ENCODE data around the gene PCDHGC3.
A peak's percentile ranks its signal among the peaks of the same experiment; 100 is the strongest.

Gene PCDHGC3

GRCh38 chr5:141512390-141512910 is 36.7 kb downstream of the PCDHGC3 start:
- Histone ChIP-seq H3K4me1 (ENCODE audit: control insufficient read depth, low read depth, low read length) (peaks cover 32% of the 10 kb centered on the region), H3K4me3 (ENCODE audit: low read length) (peak overlapping the region; percentile 83), H3K9me3 (ENCODE audit: control insufficient read depth, low read depth, low read length) (no peaks in the 10 kb centered on the region), H3K27ac (ENCODE audit: low read length) (no peak overlapping the region), H3K36me3 (ENCODE audit: control insufficient read depth, low read depth, low read length) (peaks cover 15% of the 10 kb centered on the region), H3K9ac (ENCODE audit: low read length) (peak overlapping the region; percentile 81), H3K27me3 (ENCODE audit: control insufficient read depth, insufficient read depth, low read length) (no peaks in the 10 kb centered on the region)

GRCh38 chr5:141512911-141513626 is 37.3 kb downstream of the PCDHGC3 start:
- H3K9me3 ChIP-seq (ENCODE audit: control insufficient read depth, low read depth, low read length), result no peaks in the 10 kb centered on the region
- peak overlapping the region; percentile 83 for H3K4me3 ChIP-seq (ENCODE audit: low read length)
- H3K4me1 ChIP-seq (ENCODE audit: control insufficient read depth, low read depth, low read length), result peaks cover 26% of the 10 kb centered on the region
- H3K36me3 ChIP-seq (ENCODE audit: control insufficient read depth, low read depth, low read length), result peaks cover 15% of the 10 kb centered on the region
- peak overlapping the region; percentile 98 for H3K27ac ChIP-seq (ENCODE audit: low read length)
- no peaks in the 10 kb centered on the region for H3K27me3 ChIP-seq (ENCODE audit: control insufficient read depth, insufficient read depth, low read length)
- H3K9ac ChIP-seq (ENCODE audit: low read length), result peak overlapping the region; percentile 81

- H3K9me3 ChIP-seq (ENCODE audit: control insufficient read depth, low read depth, low read length), result no peaks in the 10 kb centered on the region
- peak overlapping the region; percentile 83 for H3K4me3 ChIP-seq (ENCODE audit: low read length)
- no peaks in the 10 kb centered on the region for H3K27me3 ChIP-seq (ENCODE audit: control insufficient read depth, insufficient read depth, low read length)
- peaks cover 21% of the 10 kb centered on the region for H3K4me1 ChIP-seq (ENCODE audit: control insufficient read depth, low read depth, low read length)
- H3K27ac ChIP-seq (ENCODE audit: low read length), result peak overlapping the region; percentile 98
- peaks cover 15% of the 10 kb centered on the region for H3K36me3 ChIP-seq (ENCODE audit: control insufficient read depth, low read depth, low read length)
- H3K9ac ChIP-seq (ENCODE audit: low read length), result peak overlapping the region; percentile 81
Measured at GRCh38 chr5:141513627-141514329, 38.0 kb downstream of the PCDHGC3 start.

- Histone ChIP-seq H3K9ac (ENCODE audit: low read length) (peak overlapping the region; percentile 81), H3K36me3 (ENCODE audit: control insufficient read depth, low read depth, low read length) (peaks cover 22% of the 10 kb centered on the region), H3K9me3 (ENCODE audit: control insufficient read depth, low read depth, low read length) (no peaks in the 10 kb centered on the region), H3K27me3 (ENCODE audit: control insufficient read depth, insufficient read depth, low read length) (no peaks in the 10 kb centered on the region), H3K4me1 (ENCODE audit: control insufficient read depth, low read depth, low read length) (peaks cover 15% of the 10 kb centered on the region), H3K27ac (ENCODE audit: low read length) (peak overlapping the region; percentile 98), H3K4me3 (ENCODE audit: low read length) (peak overlapping the region; percentile 83)
Measured at GRCh38 chr5:141514330-141515133, 38.8 kb downstream of the PCDHGC3 start.

- Histone ChIP-seq H3K4me1 (ENCODE audit: control insufficient read depth, low read depth, low read length) (peaks cover 14% of the 10 kb centered on the region), H3K27ac (ENCODE audit: low read length) (peak overlapping the region; percentile 98), H3K27me3 (ENCODE audit: control insufficient read depth, insufficient read depth, low read length) (no peaks in the 10 kb centered on the region), H3K36me3 (ENCODE audit: control insufficient read depth, low read depth, low read length) (peaks cover 28% of the 10 kb centered on the region), H3K9me3 (ENCODE audit: control insufficient read depth, low read depth, low read length) (no peaks in the 10 kb centered on the region), H3K9ac (ENCODE audit: low read length) (peak overlapping the region; percentile 81), H3K4me3 (ENCODE audit: low read length) (peak overlapping the region; percentile 83)
Measured at GRCh38 chr5:141515141-141515540, 39.4 kb downstream of the PCDHGC3 start.

- Histone ChIP-seq H3K4me1 (ENCODE audit: control insufficient read depth, low read depth, low read length) (peaks cover 14% of the 10 kb centered on the region), H3K9me3 (ENCODE audit: control insufficient read depth, low read depth, low read length) (no peaks in the 10 kb centered on the region), H3K36me3 (ENCODE audit: control insufficient read depth, low read depth, low read length) (peaks cover 30% of the 10 kb centered on the region), H3K27me3 (ENCODE audit: control insufficient read depth, insufficient read depth, low read length) (no peaks in the 10 kb centered on the region), H3K9ac (ENCODE audit: low read length) (no peak overlapping the region), H3K4me3 (ENCODE audit: low read length) (no peak overlapping the region), H3K27ac (ENCODE audit: low read length) (no peak overlapping the region)
Measured at GRCh38 chr5:141515946-141516671, 40.3 kb downstream of the PCDHGC3 start.

GRCh38 chr5:141516672-141517025 is 40.9 kb downstream of the PCDHGC3 start:
- H3K9me3 ChIP-seq (ENCODE audit: control insufficient read depth, low read depth, low read length), result no peaks in the 10 kb centered on the region
- H3K27me3 ChIP-seq (ENCODE audit: control insufficient read depth, insufficient read depth, low read length), result no peaks in the 10 kb centered on the region
- H3K9ac ChIP-seq (ENCODE audit: low read length), result no peak overlapping the region
- peaks cover 14% of the 10 kb centered on the region for H3K4me1 ChIP-seq (ENCODE audit: control insufficient read depth, low read depth, low read length)
- H3K36me3 ChIP-seq (ENCODE audit: control insufficient read depth, low read depth, low read length), result peaks cover 31% of the 10 kb centered on the region
- no peak overlapping the region for H3K4me3 ChIP-seq (ENCODE audit: low read length)
- no peak overlapping the region for H3K27ac ChIP-seq (ENCODE audit: low read length)

- Histone ChIP-seq H3K9me3 (ENCODE audit: control insufficient read depth, low read depth, low read length) (no peaks in the 10 kb centered on the region), H3K27ac (ENCODE audit: low read length) (no peak overlapping the region), H3K27me3 (ENCODE audit: control insufficient read depth, insufficient read depth, low read length) (no peaks in the 10 kb centered on the region), H3K4me3 (ENCODE audit: low read length) (no peak overlapping the region), H3K36me3 (ENCODE audit: control insufficient read depth, low read depth, low read length) (peaks cover 38% of the 10 kb centered on the region), H3K4me1 (ENCODE audit: control insufficient read depth, low read depth, low read length) (peaks cover 14% of the 10 kb centered on the region), H3K9ac (ENCODE audit: low read length) (no peak overlapping the region)
Measured at GRCh38 chr5:141517312-141517711, 41.5 kb downstream of the PCDHGC3 start.

- Histone ChIP-seq H3K27me3 (ENCODE audit: control insufficient read depth, insufficient read depth, low read length) (no peaks in the 10 kb centered on the region), H3K27ac (ENCODE audit: low read length) (no peak overlapping the region), H3K4me3 (ENCODE audit: low read length) (no peak overlapping the region), H3K4me1 (ENCODE audit: control insufficient read depth, low read depth, low read length) (peaks cover 14% of the 10 kb centered on the region), H3K9ac (ENCODE audit: low read length) (no peak overlapping the region), H3K36me3 (ENCODE audit: control insufficient read depth, low read depth, low read length) (peaks cover 45% of the 10 kb centered on the region), H3K9me3 (ENCODE audit: control insufficient read depth, low read depth, low read length) (no peaks in the 10 kb centered on the region)
Measured at GRCh38 chr5:141517880-141518617, 42.3 kb downstream of the PCDHGC3 start.

GRCh38 chr5:141518618-141519015 is 42.9 kb downstream of the PCDHGC3 start:
- Histone ChIP-seq H3K27me3 (ENCODE audit: control insufficient read depth, insufficient read depth, low read length) (no peaks in the 10 kb centered on the region), H3K4me1 (ENCODE audit: control insufficient read depth, low read depth, low read length) (peaks cover 14% of the 10 kb centered on the region), H3K36me3 (ENCODE audit: control insufficient read depth, low read depth, low read length) (peaks cover 49% of the 10 kb centered on the region), H3K9me3 (ENCODE audit: control insufficient read depth, low read depth, low read length) (no peaks in the 10 kb centered on the region), H3K4me3 (ENCODE audit: low read length) (no peak overlapping the region), H3K9ac (ENCODE audit: low read length) (no peak overlapping the region), H3K27ac (ENCODE audit: low read length) (no peak overlapping the region)
